Keratinocyte (primary cell): ENCODE measurements around the gene TMEM94. TPM values are rescaled to one million over a fixed set of nuclear protein-coding genes. Genes with fewer than 3 reads are reported as not detected.

ENCODE experiments used
- DNase-seq: peaks from one replicate; pipeline ENCODE4 v3.0.0-alpha.2; 2011; ENCODE audit warnings: low read depth, missing footprints, low spot score
- FAIRE-seq: peaks from 2 replicates; lab custom pipeline; 2011; peaks lifted over from hg19 to GRCh38; lab: Jason Lieb, UNC
- H2AFZ ChIP-seq: 2 replicates; pipeline ENCODE4 v1.6.0; 2012; ENCODE audit warnings: low read length, control low read depth, inconsistent platforms; ENCODE audit not compliant: control insufficient read depth
- H3K27ac ChIP-seq: 2 replicates; pipeline ENCODE4 v1.5.1; 2011; ENCODE audit warnings: low read length; ENCODE audit not compliant: control insufficient read depth, insufficient read depth
- H3K27me3 ChIP-seq: 3 replicates; pipeline ENCODE4 v1.6.0; 2011; ENCODE audit warnings: low read length; ENCODE audit not compliant: control insufficient read depth, insufficient read depth; ENCODE audit errors: extremely low read depth
- H3K36me3 ChIP-seq, 2 experiments: 2 replicates in 1 of 2; 3 replicates in 1 of 2; pipeline ENCODE4 v1.5.1; 2011; ENCODE audit warnings: low read length in 2 of 2, mild to moderate bottlenecking in 1 of 2; ENCODE audit not compliant: control insufficient read depth in 2 of 2, insufficient read depth in 2 of 2; ENCODE audit errors: extremely low read depth in 1 of 2
- H3K4me1 ChIP-seq: 3 replicates; pipeline ENCODE4 v1.5.1; 2011; ENCODE audit warnings: low read length; ENCODE audit not compliant: control insufficient read depth, insufficient read depth; ENCODE audit errors: extremely low read depth
- H3K4me2 ChIP-seq: 3 replicates; pipeline ENCODE4 v1.6.0; 2011; ENCODE audit warnings: low read depth, low read length; ENCODE audit not compliant: control insufficient read depth, insufficient read depth; ENCODE audit errors: extremely low read depth
- H3K4me3 ChIP-seq, 3 experiments: fragments of 200-600 bp in 1 of 3; sonication (generic) in 1 of 3; 2 replicates in 2 of 3; 3 replicates in 1 of 3; pipeline ENCODE4 v1.5.1; 2011 to 2016; ENCODE audit warnings: low read length in 3 of 3, mild to moderate bottlenecking in 3 of 3, control low read depth in 2 of 3, inconsistent platforms in 1 of 3, low read depth in 1 of 3, mixed read lengths in 1 of 3, mixed run types in 1 of 3, moderate library complexity in 1 of 3; ENCODE audit not compliant: control insufficient read depth in 2 of 3, insufficient read depth in 2 of 3; ENCODE audit errors: extremely low read depth in 1 of 3
- H3K79me2 ChIP-seq: 2 replicates; pipeline ENCODE4 v1.6.0; 2012; ENCODE audit warnings: low read length; ENCODE audit not compliant: control insufficient read depth, insufficient read depth
- H3K9ac ChIP-seq: 3 replicates; pipeline ENCODE4 v1.6.0; 2011; ENCODE audit warnings: low read length; ENCODE audit not compliant: control insufficient read depth, insufficient read depth; ENCODE audit errors: extremely low read depth
- H3K9me1 ChIP-seq: 3 replicates; pipeline ENCODE4 v1.6.0; 2011; ENCODE audit warnings: low read length; ENCODE audit not compliant: control insufficient read depth, insufficient read depth; ENCODE audit errors: extremely low read depth
- H3K9me3 ChIP-seq: 2 replicates; pipeline ENCODE4 v1.5.1; 2012; ENCODE audit warnings: low read depth, low read length; ENCODE audit not compliant: control insufficient read depth
- H4K20me1 ChIP-seq: 3 replicates; pipeline ENCODE4 v1.6.0; 2011; ENCODE audit warnings: low read length; ENCODE audit not compliant: control insufficient read depth, insufficient read depth; ENCODE audit errors: extremely low read depth
- EZH2 ChIP-seq: IDR thresholded peaks from one replicate; pipeline ENCODE4 v1.6.1; 2012; ENCODE audit warnings: inconsistent platforms, mild to moderate bottlenecking, low read length, moderate library complexity
- dilution Hi-C: fragments of 300-500 bp; cut with MboI; formaldehyde crosslinking; loops from one replicate; pipeline ENCODE4 v1.7.0; 2020; ENCODE audit warnings: low sequenced_read_pairs; ENCODE audit not compliant: extremely low pct_ligation_motif_present
- polyA plus RNA-seq, 5 experiments: library from polyadenylated mRNA; depleted of rRNA in 3 of 5; stranded (reverse) in 3 of 5; stranded (forward) in 1 of 5; unstranded in 1 of 5; fragments of >200 nt; gene quantifications; 1 replicate in 1 of 5; 2 replicates in 3 of 5; 3 replicates in 1 of 5; pipeline versions ENCODE4 v1.2.1 to v1.2.3, GENCODE V29; 2011 to 2012; ENCODE audit warnings: missing spikeins in 2 of 5, low read depth in 1 of 5, low replicate concordance in 1 of 5
- TF ChIP-seq, protein P1 (sequence below), 3 experiments: IDR thresholded peaks in 1 of 3; conservative IDR thresholded peaks in 1 of 3; optimal IDR thresholded peaks in 1 of 3; 2 replicates in 2 of 3; 3 replicates in 1 of 3; pipeline versions ENCODE3 to v1.5.1; 2011; ENCODE audit warnings: low read length in 3 of 3, mild to moderate bottlenecking in 3 of 3, moderate library complexity in 2 of 3, control low read depth in 1 of 3, inconsistent platforms in 1 of 3; ENCODE audit not compliant: insufficient read depth in 2 of 3; ENCODE audit errors: extremely low read depth in 1 of 3

The TMEM94 gene
- polyA plus RNA-seq, 1 donor (not counting 4 experiments of a cell fraction or from before 2014, with no cell fraction given) = 13.6 TPM

DNA sequence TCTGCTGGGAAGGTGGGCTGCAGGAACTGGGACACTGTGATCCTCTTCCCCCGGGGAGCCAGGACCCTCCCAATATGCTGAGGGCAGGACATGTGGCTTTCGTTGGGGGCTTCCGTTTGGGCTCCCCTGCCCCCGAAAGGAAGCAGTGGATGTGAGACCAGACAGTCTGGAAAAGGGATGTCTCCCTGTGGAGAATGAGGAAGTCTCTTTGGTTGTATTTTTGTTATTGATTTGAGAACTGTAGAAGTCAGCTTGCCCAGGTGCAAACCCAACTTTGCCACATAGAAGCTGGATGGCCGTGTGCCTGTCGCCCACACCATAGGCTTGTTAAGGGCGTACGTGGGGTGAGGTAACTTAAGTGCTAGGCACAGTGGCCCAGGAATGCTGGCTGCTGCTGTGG, 87.8 kb downstream of the TMEM94 start:
- H3K9me1 ChIP-seq = no peaks in the 10 kb centered on the region
- no peak for DNase-seq
- no peak overlapping the region for H3K27ac ChIP-seq
- no peak for FAIRE-seq
- H3K27me3 ChIP-seq = no peaks in the 10 kb centered on the region
- H2AFZ ChIP-seq = no peak overlapping the region
- no peak overlapping the region for H3K4me2 ChIP-seq
- peaks cover 14% of the 10 kb centered on the region for H3K4me1 ChIP-seq
- H4K20me1 ChIP-seq = peaks cover 2% of the 10 kb centered on the region
- no peak overlapping the region for H3K4me3 ChIP-seq
- dilution Hi-C loops = no loop called here
- no peaks in the 10 kb centered on the region for H3K79me2 ChIP-seq
- no peak overlapping the region for H3K9ac ChIP-seq
- H3K36me3 ChIP-seq = peaks cover 0 to 2% of the 10 kb centered on the region in 2 experiments
- H3K9me3 ChIP-seq = no peaks in the 10 kb centered on the region
- no peak for TF ChIP-seq EZH2
- TF ChIP-seq, protein P1, sequence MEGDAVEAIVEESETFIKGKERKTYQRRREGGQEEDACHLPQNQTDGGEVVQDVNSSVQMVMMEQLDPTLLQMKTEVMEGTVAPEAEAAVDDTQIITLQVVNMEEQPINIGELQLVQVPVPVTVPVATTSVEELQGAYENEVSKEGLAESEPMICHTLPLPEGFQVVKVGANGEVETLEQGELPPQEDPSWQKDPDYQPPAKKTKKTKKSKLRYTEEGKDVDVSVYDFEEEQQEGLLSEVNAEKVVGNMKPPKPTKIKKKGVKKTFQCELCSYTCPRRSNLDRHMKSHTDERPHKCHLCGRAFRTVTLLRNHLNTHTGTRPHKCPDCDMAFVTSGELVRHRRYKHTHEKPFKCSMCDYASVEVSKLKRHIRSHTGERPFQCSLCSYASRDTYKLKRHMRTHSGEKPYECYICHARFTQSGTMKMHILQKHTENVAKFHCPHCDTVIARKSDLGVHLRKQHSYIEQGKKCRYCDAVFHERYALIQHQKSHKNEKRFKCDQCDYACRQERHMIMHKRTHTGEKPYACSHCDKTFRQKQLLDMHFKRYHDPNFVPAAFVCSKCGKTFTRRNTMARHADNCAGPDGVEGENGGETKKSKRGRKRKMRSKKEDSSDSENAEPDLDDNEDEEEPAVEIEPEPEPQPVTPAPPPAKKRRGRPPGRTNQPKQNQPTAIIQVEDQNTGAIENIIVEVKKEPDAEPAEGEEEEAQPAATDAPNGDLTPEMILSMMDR (optimal IDR thresholded peaks at IDR 0.05 in 1 of 3, IDR thresholded peaks at IDR 0.05 in 1 of 3, conservative IDR thresholded peaks at IDR 0.05 in 1 of 3; ENCODE audit: extremely low read depth in 1 of 3, insufficient read depth in 2 of 3, low read length in 3 of 3) = no peak

GRCh38 chr17:75546181-75546580, 89.7 kb downstream of the TMEM94 start:
- H3K79me2 ChIP-seq = no peaks in the 10 kb centered on the region
- TF ChIP-seq, protein P1 (optimal IDR thresholded peaks at IDR 0.05 in 1 of 3, IDR thresholded peaks at IDR 0.05 in 1 of 3, conservative IDR thresholded peaks at IDR 0.05 in 1 of 3; ENCODE audit: extremely low read depth in 1 of 3, insufficient read depth in 2 of 3, low read length in 3 of 3) = no peak
- TF ChIP-seq EZH2 = no peak
- no peaks in the 10 kb centered on the region for H3K27me3 ChIP-seq
- peaks cover 16% of the 10 kb centered on the region for H3K4me1 ChIP-seq
- H3K27ac ChIP-seq = no peak overlapping the region
- H3K9ac ChIP-seq = no peak overlapping the region
- no peaks in the 10 kb centered on the region for H3K9me3 ChIP-seq
- peaks cover 0 to 2% of the 10 kb centered on the region in 2 experiments for H3K36me3 ChIP-seq
- H3K9me1 ChIP-seq = no peaks in the 10 kb centered on the region
- H4K20me1 ChIP-seq = peaks cover 2% of the 10 kb centered on the region
- DNase-seq = no peak
- FAIRE-seq = no peak
- no peak overlapping the region for H3K4me2 ChIP-seq
- H3K4me3 ChIP-seq = no peak overlapping the region
- H2AFZ ChIP-seq = no peak overlapping the region
- dilution Hi-C loops = no loop called here
